IPS-NIHi11 (cell line): ENCODE results near the gene SCUBE1.
A peak's percentile ranks its signal among the peaks of the same experiment; 100 is the strongest.

ENCODE experiments used
- DNase-seq: peaks from one replicate; pipeline ENCODE4 v3.0.0; 2012; ENCODE audit warnings: mixed read lengths, low spot score

Gene SCUBE1

DNA sequence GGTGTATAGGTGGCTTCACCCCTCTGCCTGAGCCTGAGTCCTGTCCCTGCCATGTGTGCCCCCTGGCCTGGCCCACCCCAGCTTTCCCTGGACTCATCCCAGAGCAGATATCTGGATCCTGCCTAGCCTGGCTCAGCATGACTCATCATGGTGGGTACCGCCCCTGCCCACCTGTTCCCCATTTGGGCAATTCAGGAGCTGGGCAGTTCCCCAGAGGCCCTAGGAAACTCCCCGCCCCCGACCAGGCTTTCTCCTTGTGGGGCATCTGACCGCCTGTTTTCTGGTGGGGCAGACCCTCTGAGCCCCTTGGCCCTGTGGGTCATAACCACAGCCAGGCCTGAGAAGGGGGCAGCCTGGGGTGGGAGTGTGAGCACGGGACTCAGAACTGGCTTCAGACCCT, 187.4 kb downstream of the SCUBE1 start:
- DNase-seq, result no peak

DNA sequence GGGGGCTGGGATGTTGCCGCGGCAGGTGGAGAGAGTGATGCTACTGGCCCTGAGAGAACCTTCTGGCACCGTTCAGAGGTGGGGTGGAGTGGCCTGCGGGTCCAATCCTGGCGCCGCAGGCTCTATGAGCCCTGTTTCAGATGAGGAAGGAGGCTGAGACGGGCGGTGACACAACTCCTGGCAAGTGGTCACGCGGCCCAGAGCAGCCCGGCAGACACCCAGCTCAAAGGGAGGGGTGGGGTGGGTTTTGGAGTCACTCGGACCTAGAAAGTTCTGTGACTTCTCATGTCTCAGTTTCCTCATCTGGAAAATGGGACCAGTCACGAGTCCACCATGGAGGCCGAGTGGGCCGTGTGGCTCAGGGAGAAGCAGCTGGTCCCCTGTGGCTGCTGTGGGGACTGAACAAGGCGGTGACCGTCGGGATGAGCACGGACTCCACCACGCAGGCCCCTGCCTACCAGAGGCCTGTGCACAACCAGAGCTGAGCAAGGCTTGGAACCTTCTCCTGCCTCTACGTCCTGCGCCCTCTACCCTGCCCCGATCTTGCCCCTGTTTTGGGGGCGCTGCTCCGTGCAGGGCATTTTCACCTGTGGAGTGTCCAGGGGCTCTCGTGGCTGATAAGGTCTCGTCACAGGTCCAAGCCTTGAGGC, 188.2 kb downstream of the SCUBE1 start:
- no peak for DNase-seq

DNA sequence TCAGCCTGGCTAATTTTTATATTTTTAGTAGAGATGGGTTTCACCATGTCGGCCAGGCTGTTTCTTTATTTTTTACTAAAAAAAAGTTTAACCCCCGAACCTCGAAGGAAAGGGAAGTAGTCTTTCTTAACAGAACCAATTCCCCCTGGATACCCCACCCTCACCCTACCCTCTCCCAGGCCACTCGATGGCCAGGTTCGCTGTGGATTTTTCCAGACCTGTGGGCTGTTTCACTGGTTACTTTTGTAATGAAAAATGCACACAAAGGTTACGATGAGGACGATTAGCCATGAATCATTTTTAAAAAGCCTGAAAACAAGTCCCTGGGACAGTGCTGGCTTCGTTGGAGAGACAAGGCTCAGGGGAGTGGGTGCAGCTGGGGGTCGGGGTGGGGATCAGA, 189.3 kb downstream of the SCUBE1 start:
- DNase-seq, result no peak

DNA sequence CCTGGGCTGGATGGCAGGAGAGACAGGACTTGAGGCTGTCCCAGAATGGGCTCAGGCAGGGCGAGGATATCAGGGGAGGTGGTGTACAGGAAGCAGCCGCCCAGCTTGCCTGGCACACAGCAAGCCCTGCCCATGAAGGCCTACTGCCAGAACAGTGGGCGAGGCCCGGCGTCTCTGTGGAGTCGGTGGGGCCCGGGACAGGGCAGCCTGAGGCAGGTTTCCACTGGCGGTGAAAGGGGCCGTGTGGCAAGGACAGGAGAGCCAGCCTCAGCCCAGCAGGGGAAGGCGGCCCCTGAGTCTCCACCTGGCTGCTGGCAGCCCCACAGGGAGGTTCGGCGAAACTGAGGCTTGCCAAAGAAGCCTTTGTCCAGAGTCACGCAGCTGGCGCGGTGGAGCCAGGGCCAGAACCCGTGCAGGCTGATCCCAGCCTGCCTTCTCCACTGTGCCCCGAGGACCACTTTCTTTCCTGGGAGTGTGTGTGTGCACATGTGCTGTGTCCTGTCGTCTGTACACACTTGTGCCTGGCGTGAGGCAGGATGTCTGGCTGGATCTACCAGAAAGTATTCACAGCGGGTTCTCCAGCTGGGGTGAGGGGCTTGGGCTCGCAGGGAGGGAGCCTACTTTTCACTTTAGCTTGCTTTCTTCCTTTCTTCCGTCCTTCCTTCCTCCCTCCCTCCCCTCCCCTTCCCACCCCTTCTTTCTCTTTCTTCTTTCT, 190.7 kb downstream of the SCUBE1 start:
- DNase-seq, result no peak

DNA sequence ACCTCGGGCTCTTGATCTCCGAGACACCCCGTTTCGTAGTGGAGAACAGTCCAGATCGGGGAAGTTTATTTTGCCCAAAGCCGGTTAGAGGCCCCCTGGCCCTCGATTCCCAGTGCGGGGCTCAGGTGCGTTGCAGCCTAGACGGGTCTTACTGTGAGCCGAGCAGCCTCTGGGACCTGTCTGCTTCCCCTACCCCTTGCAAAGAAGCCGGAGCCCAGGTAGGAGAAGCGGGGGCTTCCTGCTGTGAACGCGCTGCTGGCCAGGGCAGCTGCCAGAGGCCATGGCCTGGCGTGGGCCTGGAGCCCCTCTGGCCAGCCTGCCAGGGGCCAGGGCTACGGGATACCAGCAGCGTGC, 191.2 kb downstream of the SCUBE1 start:
- DNase-seq, result no peak

DNA sequence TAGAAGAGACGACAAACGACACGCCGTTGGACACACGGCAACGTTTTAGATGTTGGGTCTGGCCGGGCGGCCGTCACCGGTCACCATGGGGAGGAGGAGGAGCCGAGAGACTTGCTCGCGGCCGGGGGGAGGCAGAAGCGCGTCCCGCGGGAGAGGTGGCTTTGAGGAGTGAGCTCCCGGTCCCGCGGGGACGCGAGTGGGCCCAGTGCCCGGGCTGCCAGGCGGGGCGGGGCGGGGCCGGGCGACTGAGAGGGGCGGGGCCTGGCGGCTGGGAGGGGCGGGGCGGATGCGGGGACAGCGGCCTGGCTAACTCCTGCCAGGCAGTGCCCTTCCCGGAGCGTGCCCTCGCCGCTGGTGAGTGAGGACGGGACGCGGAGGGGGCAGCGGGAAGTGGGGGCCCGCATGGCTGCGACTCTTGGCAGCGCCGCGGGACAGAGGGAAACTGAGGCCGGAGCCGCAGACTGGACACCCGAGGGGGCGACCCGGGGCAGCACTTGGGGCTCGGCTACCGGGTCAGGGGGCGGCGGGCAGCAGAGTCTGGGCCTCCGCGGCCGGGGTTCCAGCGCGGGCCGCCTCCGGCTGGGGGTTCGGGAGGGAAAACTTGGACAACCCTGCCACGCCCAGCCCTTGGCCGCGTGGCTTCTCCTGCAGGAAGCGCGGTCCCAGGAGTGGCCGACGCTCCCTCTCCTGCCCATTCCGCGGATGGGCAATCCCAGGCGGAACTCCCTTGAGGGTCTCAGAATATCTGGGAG, 191.7 kb downstream of the SCUBE1 start, which contains the start of gene TSPO:
Gene TSPO (plus strand): TSS at position 309 of the 752 bp plus-strand sequence. CDS start 7,680 bp downstream, outside the sequence.
- peak; percentile 90 for DNase-seq

DNA sequence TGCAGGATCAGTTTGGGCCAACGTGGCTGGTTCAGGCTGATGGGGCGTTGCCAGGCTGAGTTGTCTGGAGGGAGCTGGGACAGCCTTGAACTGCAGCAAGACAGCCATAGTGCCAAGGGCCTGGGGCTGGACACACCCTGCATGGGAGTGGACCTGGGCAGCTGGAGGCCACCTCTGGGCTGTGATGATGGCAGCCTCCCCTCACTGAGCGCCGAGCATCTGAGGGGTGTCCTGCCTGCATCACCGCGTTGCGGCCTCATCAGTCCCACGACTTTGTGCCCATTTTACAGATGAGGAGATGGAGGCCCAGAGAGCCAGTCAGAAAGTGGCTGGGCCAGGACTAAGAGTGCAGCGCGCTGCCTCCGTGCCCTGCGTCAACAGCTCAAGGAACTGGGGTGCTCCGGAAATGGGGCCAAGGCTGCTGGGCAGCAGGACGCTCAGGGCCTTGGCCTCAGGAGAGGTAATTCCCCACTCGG, 192.4 kb downstream of the SCUBE1 start:
- no peak for DNase-seq

DNA sequence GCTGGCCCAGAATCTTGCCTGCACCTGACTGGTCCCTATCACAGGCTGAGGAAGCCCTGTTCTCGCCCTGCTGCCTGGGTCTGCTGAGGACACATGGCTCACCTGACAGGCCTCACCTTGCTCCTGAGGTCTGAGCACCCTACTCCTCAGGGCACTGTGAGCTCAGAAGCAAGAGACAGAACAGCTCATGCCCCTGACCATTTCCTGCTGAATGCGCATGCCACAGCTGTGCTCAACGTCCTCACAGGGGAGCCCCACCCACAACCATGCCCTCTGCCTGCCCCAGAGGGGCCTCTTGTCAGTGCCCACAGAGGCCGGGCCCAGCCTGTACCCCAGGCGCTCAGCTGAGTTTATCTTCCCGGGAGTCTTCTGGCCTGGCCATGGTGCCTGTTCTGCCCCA, 194.6 kb downstream of the SCUBE1 start:
- no peak for DNase-seq

DNA sequence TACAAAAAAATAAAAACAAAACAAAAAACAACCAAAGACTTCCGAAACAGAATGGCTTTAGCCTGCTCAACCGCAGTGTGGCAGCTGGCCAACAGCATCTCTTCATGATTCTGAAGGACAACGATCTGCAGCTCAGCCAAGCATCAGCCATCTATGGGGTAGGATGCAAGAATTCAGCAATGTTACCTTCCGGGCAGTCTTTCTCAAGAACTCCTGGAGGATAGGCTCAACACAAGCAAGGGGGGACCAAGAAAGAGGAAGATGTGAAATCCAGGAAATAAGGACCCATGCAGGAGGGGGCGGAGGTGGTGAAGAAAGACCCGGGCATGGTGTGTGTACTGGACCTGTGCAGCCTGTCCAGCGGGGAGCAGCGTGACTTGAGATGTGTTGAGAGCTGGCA, 195.4 kb downstream of the SCUBE1 start:
- no peak for DNase-seq
